ENCODE data around the gene CD81.

The CD81 gene

DNA sequence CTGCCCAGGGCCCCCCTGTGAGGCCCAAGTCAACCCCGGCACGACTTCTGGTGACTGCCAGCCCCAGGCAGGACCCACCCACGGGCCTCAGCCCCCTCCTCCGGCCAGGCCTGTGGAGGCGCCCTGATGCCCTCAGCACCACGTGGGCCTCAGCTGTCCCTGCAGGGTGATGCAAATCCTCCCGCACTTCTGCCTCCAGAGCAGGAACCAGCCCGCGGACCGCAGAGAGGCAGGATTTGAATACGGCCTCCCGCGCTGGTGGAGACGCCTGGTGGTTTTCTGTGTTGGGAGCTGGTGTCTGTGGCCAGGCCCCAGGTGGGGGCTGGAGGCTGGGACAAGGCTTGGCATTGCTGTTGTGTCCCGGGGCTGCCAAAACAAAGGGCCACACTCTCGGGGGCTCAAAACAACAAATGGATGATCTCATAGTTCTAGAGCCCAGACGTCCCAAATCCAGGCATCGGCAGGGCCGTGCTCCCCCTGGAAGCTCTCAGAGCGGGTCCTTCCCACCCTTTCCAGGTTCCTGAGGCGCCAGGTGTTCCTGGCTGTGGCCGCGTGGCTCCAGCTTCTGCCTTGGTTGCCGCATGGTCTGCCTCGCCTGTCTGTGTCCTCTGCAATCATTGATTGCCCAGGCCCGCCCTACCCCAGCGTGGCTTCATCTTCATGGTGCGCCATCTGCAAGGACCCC, 47.8 kb downstream of the CD81 start:
- no peak for DNase-seq

DNA sequence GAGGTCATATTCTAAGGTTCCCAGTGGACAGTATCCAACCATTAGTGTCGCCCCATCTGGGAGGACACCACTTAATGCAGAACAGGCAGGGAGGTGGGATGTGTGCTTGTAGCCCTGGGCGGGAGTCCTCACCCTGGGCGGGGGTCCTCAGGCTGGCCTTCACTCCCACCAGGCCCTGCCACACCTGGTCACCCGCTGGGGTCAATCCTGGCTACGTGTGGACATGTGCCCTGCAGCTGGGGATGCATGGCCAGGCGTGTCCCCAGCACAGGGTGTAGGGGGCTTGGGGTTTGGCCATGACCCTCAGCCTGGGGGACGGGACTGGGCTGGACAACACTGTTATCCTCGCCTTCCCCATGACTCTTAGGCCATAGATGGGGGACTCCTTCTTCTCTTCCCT, 48.4 kb downstream of the CD81 start:
- no peak for DNase-seq

GRCh38 chr11:2426221-2426620, 49.1 kb downstream of the CD81 start:
- no peak for DNase-seq

GRCh38 chr11:2426826-2427521, 49.9 kb downstream of the CD81 start:
- no peak for DNase-seq

DNA sequence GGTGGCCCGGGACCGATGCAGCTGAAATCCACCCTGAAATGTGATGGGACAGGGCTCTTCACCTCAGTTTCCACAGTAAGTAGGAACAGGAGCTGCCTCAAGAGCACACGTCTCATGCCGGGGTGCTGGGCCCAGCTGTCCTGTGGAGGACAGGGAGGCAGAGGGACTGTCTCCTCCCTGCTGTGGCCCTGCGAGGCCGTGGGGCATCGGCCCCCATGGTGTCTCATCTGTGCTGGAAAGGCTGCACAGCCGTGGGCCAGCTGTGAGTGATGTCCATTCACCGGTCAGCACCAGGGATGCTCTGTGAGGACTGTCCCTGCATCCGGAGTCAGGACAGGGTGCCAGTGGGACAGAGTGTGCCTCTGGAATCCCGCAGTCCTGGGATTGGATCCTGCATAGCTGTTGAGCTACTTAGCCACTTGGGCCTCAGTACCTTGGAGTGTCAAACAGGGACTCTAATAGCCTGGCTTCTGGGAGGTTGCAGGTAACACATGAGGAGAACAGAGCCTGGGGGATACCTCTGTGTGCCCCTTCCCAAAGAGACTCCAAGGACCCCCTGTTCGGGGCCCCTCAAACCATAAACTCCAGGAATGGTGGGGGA, 50.7 kb downstream of the CD81 start:
- no peak for DNase-seq

- no peak for DNase-seq
Observed at GRCh38 chr11:2428322-2428795, 51.2 kb downstream of the CD81 start.

GRCh38 chr11:2431395-2431794, 54.3 kb downstream of the CD81 start:
- DNase-seq = no peak

GRCh38 chr11:2432171-2432621, 55.1 kb downstream of the CD81 start:
- no peak for DNase-seq

DNA sequence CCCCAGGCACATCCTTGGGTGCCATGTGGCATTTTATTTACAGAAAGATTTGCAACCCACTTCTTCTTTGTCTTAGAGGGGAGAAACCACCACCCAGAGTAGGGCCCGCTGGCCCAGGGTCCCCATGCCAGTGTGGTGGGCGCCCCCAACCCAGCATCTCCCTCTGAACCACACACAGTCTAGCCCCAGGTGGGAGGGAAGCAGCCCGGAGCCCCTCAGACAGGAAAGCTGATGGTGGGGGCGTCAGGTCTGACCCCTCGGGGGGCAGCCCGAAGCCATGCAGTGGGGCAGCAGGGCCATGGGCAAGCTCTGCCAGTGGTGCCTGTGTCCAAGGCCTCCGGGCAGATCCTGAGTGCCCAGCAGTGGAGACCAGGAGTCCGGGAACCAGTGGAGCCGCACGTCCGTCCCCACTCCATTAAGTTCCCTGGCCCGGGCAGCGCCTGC, 55.5 kb downstream of the CD81 start:
- DNase-seq = no peak

GRCh38 chr11:2433106-2433925, 56.2 kb downstream of the CD81 start:
- DNase-seq = no peak

- DNase-seq = no peak
Observed at GRCh38 chr11:2434008-2434407, 56.9 kb downstream of the CD81 start.

- DNase-seq = no peak
Observed at GRCh38 chr11:2434506-2435255, 57.6 kb downstream of the CD81 start.

DNA sequence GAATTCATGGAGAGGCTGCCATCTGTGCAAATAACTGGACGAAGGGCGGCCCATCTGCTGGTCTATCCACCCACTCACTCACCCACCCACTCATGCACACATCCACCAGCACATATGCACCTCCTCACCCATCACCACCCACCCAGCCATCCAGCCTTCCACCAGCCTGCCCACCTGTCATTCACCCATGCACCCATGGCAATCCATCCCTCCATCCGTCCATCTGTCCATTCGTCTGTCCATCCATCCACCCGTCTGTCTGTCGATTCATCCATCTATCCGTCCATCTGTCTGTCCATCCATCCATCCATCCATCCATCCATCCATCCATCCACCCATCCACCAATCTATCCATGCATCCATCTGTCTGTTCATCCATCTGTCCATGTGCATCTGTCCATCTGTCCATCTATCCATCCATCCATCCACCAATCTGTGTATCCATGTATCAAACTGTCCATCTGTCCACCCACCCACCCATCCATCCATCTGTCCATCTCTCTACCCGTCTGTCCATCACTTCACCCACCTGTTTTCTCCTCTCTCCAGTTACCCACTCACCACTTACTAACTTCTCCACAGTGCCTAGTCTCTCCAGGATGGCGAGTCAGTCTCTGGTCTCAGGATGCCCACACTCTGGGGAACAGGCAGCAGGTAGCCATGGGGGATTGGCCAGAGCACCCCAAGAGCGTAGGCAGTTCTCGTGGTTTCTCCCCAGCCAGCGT, 58.3 kb downstream of the CD81 start:
- DNase-seq = no peak

- no peak for DNase-seq
Observed at GRCh38 chr11:2436013-2436520, 59.0 kb downstream of the CD81 start.

DNA sequence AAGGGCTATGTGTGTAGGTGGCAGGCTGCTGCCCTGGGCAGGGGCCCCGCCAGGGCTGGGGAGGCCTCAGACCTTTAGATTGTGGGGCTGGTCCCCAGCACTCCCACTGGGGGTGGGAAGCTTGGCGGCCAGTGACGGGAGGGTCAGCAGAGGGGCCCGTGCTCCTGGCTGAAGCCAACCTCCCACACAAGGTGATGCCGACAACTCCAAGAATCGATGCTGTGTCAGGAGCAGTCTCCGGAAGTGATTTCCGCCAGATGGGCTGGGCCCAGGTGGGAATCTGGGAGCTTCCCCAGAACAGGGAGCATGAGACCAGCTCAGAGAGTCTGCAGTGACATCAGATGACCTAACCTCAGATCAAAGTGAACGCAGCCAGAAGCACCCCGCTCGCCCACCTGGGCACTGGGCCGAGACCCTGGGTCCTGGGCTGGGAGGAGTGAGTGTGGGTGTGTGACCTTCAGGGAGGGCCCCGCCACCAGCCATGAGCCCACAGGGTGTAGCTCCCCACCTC, 59.5 kb downstream of the CD81 start:
- DNase-seq = no peak

GRCh38 chr11:2437516-2437915, 60.4 kb downstream of the CD81 start:
- no peak for DNase-seq

GRCh38 chr11:2439820-2440219, 62.7 kb downstream of the CD81 start:
- no peak for DNase-seq

- DNase-seq = no peak
Observed at GRCh38 chr11:2440646-2441045, 63.5 kb downstream of the CD81 start.

GRCh38 chr11:2441171-2441570, 64.1 kb downstream of the CD81 start:
- DNase-seq = no peak

- no peak for DNase-seq
Observed at GRCh38 chr11:2442589-2442988, 65.5 kb downstream of the CD81 start.

- no peak for DNase-seq
Observed at GRCh38 chr11:2443406-2443805, 66.3 kb downstream of the CD81 start.

Data from NCI-H1417 treated with DMSO at 0.1 percent for 48 hours (cell line).